GM12873 (cell line): ENCODE data around the gene PDE6A.

ENCODE experiments used
- TF ChIP-seq, protein P1 (sequence below): IDR thresholded peaks from 2 replicates; pipeline ENCODE4 v1.5.1; 2012; ENCODE audit warnings: low read depth, mild to moderate bottlenecking, moderate library complexity, low read length, control low read depth; ENCODE audit not compliant: insufficient read depth; ENCODE audit errors: missing control alignments

Gene PDE6A

DNA sequence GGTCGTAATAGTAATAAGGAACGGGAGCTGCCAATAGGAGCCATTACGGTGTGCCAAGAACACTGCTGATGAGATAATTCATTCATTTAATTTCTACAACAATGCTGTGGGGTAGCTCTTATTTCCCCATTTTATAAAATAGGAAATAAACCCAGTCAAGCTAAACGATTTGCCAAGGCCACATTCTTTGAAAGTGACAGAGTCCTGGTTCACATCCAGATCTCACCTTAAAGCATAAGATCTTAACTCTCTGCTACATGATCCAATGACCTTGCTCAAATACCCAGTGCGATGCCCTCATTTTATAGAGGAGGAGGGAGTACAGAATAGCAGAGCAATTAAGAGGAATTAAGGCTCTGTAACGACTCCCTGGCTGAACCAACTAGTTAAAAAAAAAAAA, 5.0 kb downstream of the PDE6A start:
- TF ChIP-seq, protein P1, sequence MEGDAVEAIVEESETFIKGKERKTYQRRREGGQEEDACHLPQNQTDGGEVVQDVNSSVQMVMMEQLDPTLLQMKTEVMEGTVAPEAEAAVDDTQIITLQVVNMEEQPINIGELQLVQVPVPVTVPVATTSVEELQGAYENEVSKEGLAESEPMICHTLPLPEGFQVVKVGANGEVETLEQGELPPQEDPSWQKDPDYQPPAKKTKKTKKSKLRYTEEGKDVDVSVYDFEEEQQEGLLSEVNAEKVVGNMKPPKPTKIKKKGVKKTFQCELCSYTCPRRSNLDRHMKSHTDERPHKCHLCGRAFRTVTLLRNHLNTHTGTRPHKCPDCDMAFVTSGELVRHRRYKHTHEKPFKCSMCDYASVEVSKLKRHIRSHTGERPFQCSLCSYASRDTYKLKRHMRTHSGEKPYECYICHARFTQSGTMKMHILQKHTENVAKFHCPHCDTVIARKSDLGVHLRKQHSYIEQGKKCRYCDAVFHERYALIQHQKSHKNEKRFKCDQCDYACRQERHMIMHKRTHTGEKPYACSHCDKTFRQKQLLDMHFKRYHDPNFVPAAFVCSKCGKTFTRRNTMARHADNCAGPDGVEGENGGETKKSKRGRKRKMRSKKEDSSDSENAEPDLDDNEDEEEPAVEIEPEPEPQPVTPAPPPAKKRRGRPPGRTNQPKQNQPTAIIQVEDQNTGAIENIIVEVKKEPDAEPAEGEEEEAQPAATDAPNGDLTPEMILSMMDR: no peak

DNA sequence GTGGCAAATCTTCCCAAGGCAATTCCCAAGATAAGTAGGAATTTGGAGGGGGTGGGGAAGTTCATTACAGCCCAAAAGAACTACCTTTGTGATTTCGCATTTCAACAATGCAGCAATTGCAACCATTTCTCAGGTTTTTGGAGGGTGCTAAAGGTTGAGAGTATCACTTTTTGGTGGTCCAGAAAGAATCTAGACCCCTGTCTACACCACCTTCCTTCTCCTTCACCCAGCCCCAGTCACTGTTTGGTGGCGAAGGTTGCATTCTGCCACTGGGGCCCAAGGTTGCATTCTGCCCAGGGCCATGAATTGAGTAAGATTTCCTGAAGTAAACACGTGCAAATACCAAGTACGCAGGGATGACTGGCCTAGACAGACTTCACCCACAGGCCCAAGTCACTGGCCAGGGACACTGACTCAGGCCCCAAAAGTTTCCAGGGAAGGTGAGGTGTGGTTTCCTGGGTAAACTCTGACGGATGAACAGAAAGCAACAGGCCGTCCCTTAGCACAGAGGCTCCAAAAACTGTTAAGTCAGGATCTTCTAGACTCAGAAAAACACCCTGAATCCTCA, 5.7 kb downstream of the PDE6A start:
- TF ChIP-seq, protein P1: no peak

DNA sequence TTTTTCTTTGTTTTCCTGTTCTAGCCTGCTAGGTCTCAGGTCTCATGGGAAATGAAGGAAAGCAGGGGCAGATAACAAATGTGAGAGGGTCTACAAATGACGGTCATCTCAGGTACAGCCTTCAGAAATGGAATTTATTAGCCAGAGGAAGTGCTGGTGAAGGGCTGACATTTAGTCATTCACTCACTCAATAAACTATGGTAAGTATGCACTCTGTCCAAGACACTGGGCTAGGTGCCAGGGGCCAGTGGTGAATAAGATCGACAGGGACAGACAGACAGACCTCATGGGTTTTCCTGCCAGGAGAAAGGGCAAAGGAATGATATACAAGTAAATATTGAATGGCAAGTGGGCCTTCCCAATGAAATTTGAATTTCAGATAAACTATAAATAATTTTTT, 6.3 kb downstream of the PDE6A start:
- TF ChIP-seq, protein P1: no peak

DNA sequence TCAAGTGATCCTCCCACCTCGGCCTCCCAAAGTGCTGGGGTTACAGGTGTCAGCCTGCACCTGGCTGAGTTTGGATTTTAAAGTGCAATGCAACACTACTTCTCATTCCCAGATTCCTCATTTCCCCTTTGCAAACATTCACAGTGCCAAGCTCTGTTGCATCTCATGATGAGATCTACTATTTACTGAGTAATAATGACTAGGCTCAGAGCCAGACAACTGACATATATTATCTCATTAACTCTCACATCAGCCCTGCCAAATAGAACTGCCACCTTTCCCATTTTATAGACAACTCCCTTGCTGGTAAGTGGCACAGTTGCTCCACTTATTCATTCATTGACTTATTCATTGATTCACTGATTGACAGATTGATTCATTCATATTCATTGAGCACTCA, 7.0 kb downstream of the PDE6A start:
- TF ChIP-seq, protein P1: no peak

DNA sequence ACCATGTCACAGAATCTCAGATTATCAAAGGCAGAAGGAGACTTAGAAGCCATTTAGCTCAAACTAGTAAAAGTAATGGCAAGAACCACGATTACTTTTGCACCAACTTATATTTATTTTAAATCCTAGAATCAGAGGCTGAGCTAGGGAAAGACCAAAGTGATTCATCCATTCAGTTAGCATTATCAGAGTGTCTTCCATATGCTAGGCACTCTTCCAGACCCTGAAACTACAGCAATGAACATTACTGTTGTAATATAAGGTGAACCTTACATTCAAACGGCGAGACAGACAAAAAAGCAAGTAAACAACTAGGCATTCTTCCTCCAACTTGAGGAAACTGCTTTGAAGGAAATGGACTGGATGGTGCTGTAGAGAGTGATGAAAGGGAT, 7.9 kb downstream of the PDE6A start:
- TF ChIP-seq, protein P1: no peak

DNA sequence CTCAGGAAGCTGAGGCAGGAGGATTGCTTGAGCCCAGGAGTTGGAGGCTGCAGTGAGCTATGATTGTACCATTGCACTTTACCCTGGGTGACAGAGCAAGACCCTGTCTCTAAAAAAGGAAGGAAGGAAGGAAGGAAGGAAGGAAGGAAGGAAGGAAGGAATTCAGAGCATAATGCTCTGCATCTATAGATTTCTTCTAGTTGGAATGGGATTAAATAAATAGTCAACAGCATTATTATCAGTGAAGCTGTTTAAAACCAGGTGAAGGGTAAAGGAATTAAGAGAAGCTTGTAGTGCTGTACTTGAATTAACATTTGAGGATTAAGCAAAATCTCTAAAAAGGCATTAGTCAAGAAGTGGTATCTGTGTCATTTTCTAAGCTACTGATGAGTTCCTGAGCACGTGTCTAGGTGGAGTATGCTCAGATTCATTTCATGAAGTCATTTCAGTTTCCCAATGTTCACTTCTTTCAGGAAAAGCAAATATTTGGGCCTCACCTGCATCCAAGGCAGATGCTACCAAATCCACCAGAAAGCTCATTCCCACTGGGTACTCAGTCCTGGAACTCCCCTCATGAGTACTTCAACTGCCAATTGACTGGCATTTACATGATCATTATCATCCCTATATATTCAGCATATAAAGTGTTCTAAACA, 8.4 kb downstream of the PDE6A start:
- TF ChIP-seq, protein P1: no peak

DNA sequence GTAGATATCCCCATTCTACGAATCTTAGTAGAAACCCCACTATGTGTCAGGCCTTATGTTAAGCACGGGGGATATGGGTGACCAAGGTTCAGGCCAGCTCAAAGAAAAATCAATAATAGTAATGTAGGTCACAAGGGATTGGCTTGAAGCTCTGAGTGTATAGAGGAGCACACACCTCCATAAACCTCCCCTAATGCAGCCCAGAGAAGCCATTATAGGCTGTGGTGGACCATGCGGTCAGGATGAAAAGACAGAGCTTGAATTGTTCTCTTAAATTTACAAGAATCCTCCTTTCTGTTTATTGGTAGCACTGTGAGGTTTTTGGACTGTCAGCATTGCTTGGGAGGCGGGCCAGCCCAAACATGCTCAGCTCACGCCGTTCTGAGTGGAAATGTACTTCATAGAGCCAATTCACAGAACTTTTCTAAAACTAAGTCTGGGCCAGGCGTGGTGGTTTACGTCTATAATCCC, 9.1 kb downstream of the PDE6A start:
- TF ChIP-seq, protein P1: no peak
